Adrenal gland (tissue), 12 donors: Measurements from ENCODE around the gene TMEM204. TPM values are rescaled to one million over a fixed set of nuclear protein-coding genes. Genes with fewer than 3 reads are reported as not detected.

ENCODE experiments used
- DNase-seq, 7 donors: peaks; one replicate each; pipeline ENCODE4 v3.0.0-alpha.2; 2019 to 2020
- H3K27ac ChIP-seq, 5 donors: fragments of 200-600 bp; sonication (generic) in 4 of 5; 1 replicate in 3 of 5; 2 replicates in 2 of 5; pipeline versions ENCODE4 v1.5.1 to v1.8.0; 2016 to 2020; ENCODE audit warnings: mild to moderate bottlenecking in 1 of 5
- H3K27me3 ChIP-seq: fragments of 200-600 bp; 2 replicates; pipeline ENCODE4 v1.8.0; 2021
- H3K36me3 ChIP-seq, 2 donors: fragments of 200-600 bp; replicated peaks in 1 of 2; 1 replicate in 1 of 2; 2 replicates in 1 of 2; pipeline versions ENCODE4 v1.5.1 to v1.8.0; 2018 to 2022
- H3K4me1 ChIP-seq, 2 donors: fragments of 200-600 bp; replicated peaks in 1 of 2; 1 replicate in 1 of 2; 2 replicates in 1 of 2; pipeline versions ENCODE4 v1.5.1 to v1.8.0; 2018 to 2021
- H3K4me3 ChIP-seq, 4 donors: fragments of 200-600 bp; sonication (generic) in 3 of 4; one replicate each; pipeline ENCODE4 v1.5.1; 2016 to 2018
- H3K9me3 ChIP-seq, 3 donors: fragments of 200-600 bp; sonication (generic) in 1 of 3; replicated peaks in 1 of 3; 1 replicate in 2 of 3; 2 replicates in 1 of 3; pipeline versions ENCODE4 v1.5.1 to v1.8.0; 2016 to 2021
- POLR2A ChIP-seq, 2 donors: fragments of 450-650 bp; IDR thresholded peaks; one replicate each; pipeline ENCODE4 v1.6.1; 2017; ENCODE audit warnings: antibody characterized with exemption in 2 of 2, mild to moderate bottlenecking in 2 of 2, moderate library complexity in 1 of 2
- WGBS, 4 donors: extraction: QIAGEN DNeasy Blood & Tissue Kit in 2 of 4; methylation state at CpG; one replicate each; pipeline versions ENCODE4 v1.1.5 to v1.1.7; 2013 to 2017; 5-methylcytosine and 5-hydroxymethylcytosine counted together
- intact Hi-C, 2 donors: fragments of 100-400 bp; cut with DNase I; formaldehyde crosslinking; loops; one replicate each; pipeline versions ENCODE4 v1.14.1 to v1.15.0; 2022 to 2023
- polyA plus RNA-seq, 3 donors: library from polyadenylated mRNA; stranded (reverse); fragments of 200-250 nt in 2 of 3; fragments of 350-450 nt in 1 of 3; fragmentation: Illumina TruSeq in 1 of 3; extraction: RNeasy Lipid Tissue Mini Kit (QIAGEN cat#74804) in 1 of 3; gene quantifications; one replicate each; pipeline ENCODE4 v1.2.3, GENCODE V29; 2013 to 2014
- total RNA-seq, 9 donors: library from RNA; depleted of rRNA in 4 of 9; stranded (reverse); fragments of >200 nt in 4 of 9; fragments of 120-200 nt in 1 of 9; fragmentation: NEBNext Ultra II Directional in 1 of 9; extraction: Animal tissue kit (Norgen Biotek cat#: 25700) in 1 of 9; gene quantifications; one replicate each; pipeline versions ENCODE4 v1.1.0 to v1.2.4, GENCODE V29; 2013 to 2023
- TF ChIP-seq, protein P1 (sequence below), 6 experiments: fragments of 450-650 bp in 4 of 6; fragments of 200-600 bp in 2 of 6; sonication (generic) in 1 of 6; IDR thresholded peaks; 1 replicate in 5 of 6; 2 replicates in 1 of 6; pipeline versions ENCODE4 v1.5.1 to v1.8.0; 2016 to 2021; ENCODE audit warnings: antibody characterized with exemption in 6 of 6, mild to moderate bottlenecking in 2 of 6, moderate library complexity in 1 of 6
- donor health status: healthy with polysubstance abuse.
- donor health status: Bipolar disorder and iron deficiency.
- donor health status: DM: yes; HTN: yes; CAD: no.
- donor health status: DM: no; HTN: no; CAD: no.
- donor health status: DM: no; HTN: no; CAD: no.
- donor health status: DM: yes; HTN: yes; CAD: no.

Gene TMEM204
- total and polyA plus RNA-seq, 12 donors, result 7.4 to 77.2 (median 26.0) TPM

DNA sequence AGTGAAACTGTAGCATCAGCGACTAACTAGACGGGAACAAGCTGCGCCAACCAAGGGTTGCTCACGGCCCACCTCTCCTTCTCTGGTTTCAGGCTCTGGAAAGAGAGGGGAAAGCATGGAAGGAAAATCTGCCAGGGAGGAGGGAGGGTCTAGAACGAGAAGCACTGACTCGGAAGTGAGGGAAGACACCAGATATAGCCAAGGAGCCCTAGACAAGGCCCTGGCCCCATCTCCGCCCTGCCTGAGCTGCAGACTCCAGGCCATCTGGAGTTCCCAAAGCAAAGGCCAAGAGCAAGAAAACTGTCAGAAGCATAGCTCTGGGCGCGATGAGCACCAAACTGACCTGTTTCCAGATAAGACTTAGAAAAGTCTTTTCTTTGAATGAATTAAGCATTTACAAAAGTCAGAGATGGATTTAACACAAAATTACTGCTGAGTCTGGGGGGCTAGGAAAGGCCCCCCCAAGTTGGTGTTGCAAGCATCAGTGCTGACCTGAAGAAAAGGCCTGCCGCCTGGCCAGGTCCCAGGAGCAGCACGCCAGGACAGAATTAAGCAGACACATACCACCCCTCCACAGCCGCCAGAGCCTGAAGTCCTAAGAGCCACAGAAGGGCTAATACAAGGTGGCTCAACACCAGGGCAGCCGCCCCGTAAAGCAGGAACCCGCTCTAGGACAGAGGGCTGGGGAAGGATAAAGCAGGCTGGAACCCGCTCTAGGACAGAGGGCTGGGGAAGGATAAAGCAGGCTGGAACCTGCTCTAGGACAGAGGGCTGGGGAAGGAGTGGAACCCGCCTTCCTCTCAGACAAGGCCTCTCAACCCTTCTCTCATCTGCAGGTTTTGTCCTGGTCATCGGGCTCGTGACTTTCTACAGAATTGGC, 20.7 kb downstream of the TMEM204 start:
- 78 to 89% (median 82%) methylated on average over 18 to 19 of the region's 19 CpGs for WGBS, 4 donors
- Histone ChIP-seq H3K9me3 (no peaks in the 10 kb centered on the region), H3K4me1 (peaks cover 0 to 17% of the 10 kb centered on the region in 2 donors), H3K36me3 (peaks cover 0 to 56% of the 10 kb centered on the region in 2 donors), H3K4me3 (no peak overlapping the region), H3K27me3 (no peaks in the 10 kb centered on the region), H3K27ac (peak overlapping the region in 2 of 5 donors; percentile 8 to 61)
- intact Hi-C loops, result no loop called here
- TF ChIP-seq, protein P1, sequence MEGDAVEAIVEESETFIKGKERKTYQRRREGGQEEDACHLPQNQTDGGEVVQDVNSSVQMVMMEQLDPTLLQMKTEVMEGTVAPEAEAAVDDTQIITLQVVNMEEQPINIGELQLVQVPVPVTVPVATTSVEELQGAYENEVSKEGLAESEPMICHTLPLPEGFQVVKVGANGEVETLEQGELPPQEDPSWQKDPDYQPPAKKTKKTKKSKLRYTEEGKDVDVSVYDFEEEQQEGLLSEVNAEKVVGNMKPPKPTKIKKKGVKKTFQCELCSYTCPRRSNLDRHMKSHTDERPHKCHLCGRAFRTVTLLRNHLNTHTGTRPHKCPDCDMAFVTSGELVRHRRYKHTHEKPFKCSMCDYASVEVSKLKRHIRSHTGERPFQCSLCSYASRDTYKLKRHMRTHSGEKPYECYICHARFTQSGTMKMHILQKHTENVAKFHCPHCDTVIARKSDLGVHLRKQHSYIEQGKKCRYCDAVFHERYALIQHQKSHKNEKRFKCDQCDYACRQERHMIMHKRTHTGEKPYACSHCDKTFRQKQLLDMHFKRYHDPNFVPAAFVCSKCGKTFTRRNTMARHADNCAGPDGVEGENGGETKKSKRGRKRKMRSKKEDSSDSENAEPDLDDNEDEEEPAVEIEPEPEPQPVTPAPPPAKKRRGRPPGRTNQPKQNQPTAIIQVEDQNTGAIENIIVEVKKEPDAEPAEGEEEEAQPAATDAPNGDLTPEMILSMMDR (IDR thresholded peaks at IDR 0.05), result no peak
- no peak for TF ChIP-seq POLR2A (IDR thresholded peaks at IDR 0.05)
- DNase-seq, result no peak

DNA sequence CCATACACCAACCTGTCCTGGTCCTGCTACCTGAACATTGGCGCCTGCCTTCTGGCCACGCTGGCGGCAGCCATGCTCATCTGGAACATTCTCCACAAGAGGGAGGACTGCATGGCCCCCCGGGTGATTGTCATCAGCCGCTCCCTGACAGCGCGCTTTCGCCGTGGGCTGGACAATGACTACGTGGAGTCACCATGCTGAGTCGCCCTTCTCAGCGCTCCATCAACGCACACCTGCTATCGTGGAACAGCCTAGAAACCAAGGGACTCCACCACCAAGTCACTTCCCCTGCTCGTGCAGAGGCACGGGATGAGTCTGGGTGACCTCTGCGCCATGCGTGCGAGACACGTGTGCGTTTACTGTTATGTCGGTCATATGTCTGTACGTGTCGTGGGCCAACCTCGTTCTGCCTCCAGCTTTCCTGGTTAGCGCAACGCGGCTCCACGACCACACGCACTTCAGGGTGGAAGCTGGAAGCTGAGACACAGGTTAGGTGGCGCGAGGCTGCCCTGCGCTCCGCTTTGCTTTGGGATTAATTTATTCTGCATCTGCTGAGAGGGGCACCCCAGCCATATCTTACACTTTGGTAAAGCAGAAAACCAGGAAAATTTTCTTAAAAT, 21.5 kb downstream of the TMEM204 start:
- H3K4me3 ChIP-seq, result no peak overlapping the region
- H3K4me1 ChIP-seq, result peaks cover 0 to 10% of the 10 kb centered on the region in 2 donors
- H3K27ac ChIP-seq, result peak overlapping the region in 1 of 5 donors; percentile 61
- intact Hi-C loops, result no loop called here
- H3K36me3 ChIP-seq, result peaks cover 0 to 55% of the 10 kb centered on the region in 2 donors
- 95 to 96% (median 95%) methylated on average over 29 to 34 of the region's 34 CpGs for WGBS, 4 donors
- TF ChIP-seq, protein P1 (IDR thresholded peaks at IDR 0.05), result no peak
- no peak for TF ChIP-seq POLR2A (IDR thresholded peaks at IDR 0.05)
- no peak for DNase-seq
- no peaks in the 10 kb centered on the region for H3K27me3 ChIP-seq
- no peaks in the 10 kb centered on the region for H3K9me3 ChIP-seq

DNA sequence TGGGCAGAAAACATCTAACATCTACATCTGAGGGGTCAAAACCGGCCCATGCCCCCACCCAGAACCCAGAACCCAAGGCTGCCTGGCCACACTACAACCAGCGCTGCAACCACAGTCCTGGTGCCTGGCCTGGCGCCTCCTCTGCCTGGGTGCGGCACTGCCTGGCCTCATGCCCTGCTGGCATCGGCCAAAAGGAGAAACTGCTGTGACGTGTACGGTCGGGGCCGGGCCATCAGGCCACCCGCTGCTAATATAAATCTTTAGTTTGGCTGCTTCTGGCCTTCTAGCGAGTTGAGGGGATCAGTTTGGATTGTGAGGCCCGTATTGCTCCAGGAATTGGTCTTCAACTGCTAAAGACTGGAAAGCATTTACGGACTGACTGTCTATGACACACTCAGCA, 22.8 kb downstream of the TMEM204 start:
- Histone ChIP-seq H3K4me1 (no peaks in the 10 kb centered on the region), H3K27ac (peak overlapping the region in 1 of 5 donors; percentile 3), H3K36me3 (peaks cover 0 to 69% of the 10 kb centered on the region in 2 donors), H3K9me3 (no peaks in the 10 kb centered on the region), H3K4me3 (no peak overlapping the region), H3K27me3 (no peaks in the 10 kb centered on the region)
- TF ChIP-seq, protein P1 (IDR thresholded peaks at IDR 0.05), result no peak
- no peak for TF ChIP-seq POLR2A (IDR thresholded peaks at IDR 0.05)
- intact Hi-C loops, result no loop called here
- no peak for DNase-seq
- 71 to 89% (median 83%) methylated on average over 10 to 13 of the region's 13 CpGs for WGBS, 4 donors

DNA sequence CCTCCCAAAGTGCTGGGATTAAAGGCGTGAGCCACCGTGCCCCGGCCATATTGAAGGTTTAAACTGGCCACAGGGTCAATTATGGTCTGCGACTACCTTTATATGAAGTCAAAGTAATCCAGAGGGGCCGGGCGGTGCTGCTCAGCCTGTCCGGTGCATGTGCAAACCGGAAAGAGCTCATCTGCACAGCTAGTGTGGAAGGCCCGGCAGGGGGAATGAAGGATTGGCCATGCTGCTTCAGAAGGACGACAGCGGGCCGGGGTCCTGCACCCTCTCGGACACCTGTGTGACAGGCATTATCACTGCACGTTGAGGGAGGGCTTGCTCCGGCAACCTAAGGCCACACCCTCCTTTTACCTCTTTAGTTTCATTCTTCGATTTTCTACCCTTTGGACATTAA, 23.6 kb downstream of the TMEM204 start:
- H3K27ac ChIP-seq, result peak overlapping the region in 1 of 5 donors; percentile 3
- intact Hi-C loops, result no loop called here
- no peak for TF ChIP-seq POLR2A (IDR thresholded peaks at IDR 0.05)
- TF ChIP-seq, protein P1 (IDR thresholded peaks at IDR 0.05), result no peak
- no peak for DNase-seq
- H3K27me3 ChIP-seq, result no peaks in the 10 kb centered on the region
- H3K4me1 ChIP-seq, result no peaks in the 10 kb centered on the region
- peaks cover 0 to 77% of the 10 kb centered on the region in 2 donors for H3K36me3 ChIP-seq
- no peaks in the 10 kb centered on the region for H3K9me3 ChIP-seq
- 86 to 97% (median 89%) methylated on average over 13 to 16 of the region's 16 CpGs for WGBS, 4 donors
- H3K4me3 ChIP-seq, result no peak overlapping the region
